SK-N-SH treated with all-trans-retinoic acid at 6 μM for 48 hours (cell line): Measurements from ENCODE around the gene NPAS2.

Experiments used
- ATAC-seq: fragments of 200-7000 bp; cut with Tn5 transposase; 3 replicates; pipeline ENCODE4 v1.9.1; 2020; ENCODE audit warnings: mild to moderate bottlenecking, moderate library complexity
- ARNTL ChIP-seq: fragments of 450-650 bp; formaldehyde crosslinking; IDR thresholded peaks from 2 replicates; pipeline ENCODE4 v1.5.0; 2020; ENCODE audit warnings: low read depth, mild to moderate bottlenecking, moderate library complexity, borderline replicate concordance
- BACH2 ChIP-seq: fragments of 250-450 bp; sonication (Bioruptor Pico); IDR thresholded peaks from 2 replicates; pipeline ENCODE4 v1.9.0; 2021; ENCODE audit warnings: mild to moderate bottlenecking, borderline replicate concordance
- CSDC2 ChIP-seq: fragments of 250-450 bp; sonication (Bioruptor Pico); IDR thresholded peaks from 2 replicates; pipeline ENCODE4 v1.5.0; 2020; ENCODE audit warnings: mild to moderate bottlenecking, moderate library complexity
- ESRRG ChIP-seq: fragments of 250-450 bp; sonication (Bioruptor Pico); IDR thresholded peaks from 2 replicates; pipeline ENCODE4 v1.6.1; 2021; ENCODE audit warnings: mild to moderate bottlenecking
- GLIS3 ChIP-seq: fragments of 250-450 bp; sonication (Bioruptor Pico); IDR thresholded peaks from 2 replicates; pipeline ENCODE4 v1.5.0; 2020; ENCODE audit warnings: mild to moderate bottlenecking, moderate library complexity
- ISL1 ChIP-seq: fragments of 250-450 bp; sonication (Bioruptor Pico); IDR thresholded peaks from 2 replicates; pipeline ENCODE4 v2.1.2; 2022; ENCODE audit warnings: mild to moderate bottlenecking, moderate library complexity
- OSR1 ChIP-seq: fragments of 250-450 bp; sonication (Bioruptor Pico); IDR thresholded peaks from 2 replicates; pipeline ENCODE4 v1.8.0; 2022; ENCODE audit warnings: moderate library complexity, mild to moderate bottlenecking, inconsistent platforms
- PPARA ChIP-seq: fragments of 250-450 bp; sonication (Bioruptor Pico); IDR thresholded peaks from 2 replicates; pipeline ENCODE4 v1.5.0; 2020; ENCODE audit warnings: mild to moderate bottlenecking, borderline replicate concordance
- RARB ChIP-seq: fragments of 250-450 bp; sonication (Bioruptor Pico); IDR thresholded peaks from 2 replicates; pipeline ENCODE4 v1.8.0; 2021; ENCODE audit warnings: mild to moderate bottlenecking, moderate library complexity
- SNAI2 ChIP-seq: fragments of 250-450 bp; sonication (Bioruptor Pico); IDR thresholded peaks from 2 replicates; pipeline ENCODE4 v1.5.0; 2020; ENCODE audit warnings: mild to moderate bottlenecking, moderate library complexity
- TCF4 ChIP-seq: fragments of 250-450 bp; sonication (Bioruptor Pico); IDR thresholded peaks from 2 replicates; pipeline ENCODE4 v1.8.0; 2021; ENCODE audit warnings: mild to moderate bottlenecking, moderate library complexity, borderline replicate concordance
- TOX ChIP-seq: fragments of 250-450 bp; sonication (Bioruptor Pico); IDR thresholded peaks from 2 replicates; pipeline ENCODE4 v1.8.0; 2021; ENCODE audit warnings: mild to moderate bottlenecking, moderate library complexity, borderline replicate concordance
- ZFP3 ChIP-seq: fragments of 250-450 bp; sonication (Bioruptor Pico); IDR thresholded peaks from 2 replicates; pipeline ENCODE4 v1.5.0; 2020; ENCODE audit warnings: mild to moderate bottlenecking, moderate library complexity
- ZFP30 ChIP-seq: fragments of 450-650 bp; formaldehyde crosslinking; IDR thresholded peaks from 2 replicates; pipeline ENCODE4 v1.5.0; 2022; ENCODE audit warnings: mild to moderate bottlenecking, moderate library complexity
- ZNF565 ChIP-seq: fragments of 450-650 bp; formaldehyde crosslinking; conservative IDR thresholded peaks from 2 replicates; pipeline ENCODE4 v1.5.0; 2020; ENCODE audit warnings: low read depth, mild to moderate bottlenecking, moderate library complexity
- ZNF70 ChIP-seq: fragments of 450-650 bp; formaldehyde crosslinking; IDR thresholded peaks from 2 replicates; pipeline ENCODE4 v1.5.0; 2020; ENCODE audit warnings: mild to moderate bottlenecking, moderate library complexity
- ZNF8 ChIP-seq: fragments of 450-650 bp; formaldehyde crosslinking; IDR thresholded peaks from 2 replicates; pipeline ENCODE4 v1.5.0; 2020; ENCODE audit warnings: mild to moderate bottlenecking, moderate library complexity
- TF ChIP-seq, protein P1 (sequence below): fragments of 250-450 bp; sonication (Bioruptor Pico); IDR thresholded peaks from 2 replicates; pipeline ENCODE4 v1.8.0; 2021; ENCODE audit warnings: low read depth, mild to moderate bottlenecking, moderate library complexity, borderline replicate concordance
- TF ChIP-seq, protein P2 (sequence below): fragments of 250-450 bp; sonication (Bioruptor Pico); IDR thresholded peaks from 2 replicates; pipeline ENCODE4 v1.5.1; 2021; ENCODE audit warnings: mild to moderate bottlenecking, moderate library complexity
- TF ChIP-seq, protein P3 (sequence below): fragments of 250-450 bp; sonication (Bioruptor Pico); IDR thresholded peaks from 2 replicates; pipeline ENCODE4 v1.8.0; 2020; ENCODE audit warnings: mild to moderate bottlenecking, moderate library complexity, borderline replicate concordance
- TF ChIP-seq, protein P4 (sequence below): fragments of 250-450 bp; sonication (Bioruptor Pico); IDR thresholded peaks from 2 replicates; pipeline ENCODE4 v1.5.1; 2020; ENCODE audit warnings: low read depth, mild to moderate bottlenecking, moderate library complexity

The NPAS2 gene

DNA sequence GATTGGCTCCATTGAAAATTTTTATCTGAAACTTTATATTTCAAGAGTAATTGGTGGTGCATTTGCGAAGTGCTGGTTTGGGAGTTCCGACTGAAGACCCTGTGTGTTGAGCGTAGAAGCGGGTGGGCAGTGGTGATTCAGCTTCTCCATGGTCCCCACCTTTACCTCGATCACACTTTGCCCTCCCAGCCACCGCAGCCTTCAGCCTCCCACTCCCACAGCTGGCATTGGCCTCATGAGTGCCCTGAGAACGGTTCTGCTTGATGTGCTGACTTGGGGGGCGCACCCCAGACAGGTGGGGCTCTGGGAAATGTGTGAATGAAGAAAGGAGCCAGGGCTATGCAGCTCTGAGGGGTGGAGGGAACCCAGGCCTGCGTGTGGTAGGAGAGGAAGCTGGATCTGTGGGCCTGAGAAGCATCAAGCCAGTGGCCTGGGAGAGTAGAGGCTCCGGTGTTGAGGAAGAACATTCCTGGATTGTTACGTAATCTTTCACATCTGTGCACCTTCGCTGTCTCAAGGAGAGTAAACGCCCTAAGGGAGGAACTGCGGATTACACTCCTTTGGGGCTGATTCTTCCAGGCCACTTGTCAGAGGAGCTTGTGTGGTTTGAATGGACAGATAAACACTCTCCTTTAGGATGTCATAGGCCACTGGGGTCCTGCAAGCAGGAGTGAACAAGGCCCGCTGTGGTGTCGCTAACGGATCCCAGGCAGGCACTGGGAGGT lies 83.8 kb downstream of the NPAS2 start:
- ATAC-seq: peak; percentile 19; the same call in 2 of the 3 replicates
- no peak for TF ChIP-seq ZNF70 (CRISPR knock-in tag)
- TF ChIP-seq, protein P1, sequence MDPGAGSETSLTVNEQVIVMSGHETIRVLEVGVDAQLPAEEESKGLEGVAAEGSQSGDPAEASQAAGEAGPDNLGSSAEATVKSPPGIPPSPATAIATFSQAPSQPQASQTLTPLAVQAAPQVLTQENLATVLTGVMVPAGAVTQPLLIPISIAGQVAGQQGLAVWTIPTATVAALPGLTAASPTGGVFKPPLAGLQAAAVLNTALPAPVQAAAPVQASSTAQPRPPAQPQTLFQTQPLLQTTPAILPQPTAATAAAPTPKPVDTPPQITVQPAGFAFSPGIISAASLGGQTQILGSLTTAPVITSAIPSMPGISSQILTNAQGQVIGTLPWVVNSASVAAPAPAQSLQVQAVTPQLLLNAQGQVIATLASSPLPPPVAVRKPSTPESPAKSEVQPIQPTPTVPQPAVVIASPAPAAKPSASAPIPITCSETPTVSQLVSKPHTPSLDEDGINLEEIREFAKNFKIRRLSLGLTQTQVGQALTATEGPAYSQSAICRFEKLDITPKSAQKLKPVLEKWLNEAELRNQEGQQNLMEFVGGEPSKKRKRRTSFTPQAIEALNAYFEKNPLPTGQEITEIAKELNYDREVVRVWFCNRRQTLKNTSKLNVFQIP (CRISPR knock-in tag): no peak
- TF ChIP-seq TCF4 (CRISPR knock-in tag): no peak
- no peak for TF ChIP-seq ZNF565 (CRISPR knock-in tag)
- TF ChIP-seq, protein P2, sequence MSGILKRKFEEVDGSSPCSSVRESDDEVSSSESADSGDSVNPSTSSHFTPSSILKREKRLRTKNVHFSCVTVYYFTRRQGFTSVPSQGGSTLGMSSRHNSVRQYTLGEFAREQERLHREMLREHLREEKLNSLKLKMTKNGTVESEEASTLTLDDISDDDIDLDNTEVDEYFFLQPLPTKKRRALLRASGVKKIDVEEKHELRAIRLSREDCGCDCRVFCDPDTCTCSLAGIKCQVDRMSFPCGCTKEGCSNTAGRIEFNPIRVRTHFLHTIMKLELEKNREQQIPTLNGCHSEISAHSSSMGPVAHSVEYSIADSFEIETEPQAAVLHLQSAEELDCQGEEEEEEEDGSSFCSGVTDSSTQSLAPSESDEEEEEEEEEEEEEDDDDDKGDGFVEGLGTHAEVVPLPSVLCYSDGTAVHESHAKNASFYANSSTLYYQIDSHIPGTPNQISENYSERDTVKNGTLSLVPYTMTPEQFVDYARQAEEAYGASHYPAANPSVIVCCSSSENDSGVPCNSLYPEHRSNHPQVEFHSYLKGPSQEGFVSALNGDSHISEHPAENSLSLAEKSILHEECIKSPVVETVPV (CRISPR knock-in tag): no peak

DNA sequence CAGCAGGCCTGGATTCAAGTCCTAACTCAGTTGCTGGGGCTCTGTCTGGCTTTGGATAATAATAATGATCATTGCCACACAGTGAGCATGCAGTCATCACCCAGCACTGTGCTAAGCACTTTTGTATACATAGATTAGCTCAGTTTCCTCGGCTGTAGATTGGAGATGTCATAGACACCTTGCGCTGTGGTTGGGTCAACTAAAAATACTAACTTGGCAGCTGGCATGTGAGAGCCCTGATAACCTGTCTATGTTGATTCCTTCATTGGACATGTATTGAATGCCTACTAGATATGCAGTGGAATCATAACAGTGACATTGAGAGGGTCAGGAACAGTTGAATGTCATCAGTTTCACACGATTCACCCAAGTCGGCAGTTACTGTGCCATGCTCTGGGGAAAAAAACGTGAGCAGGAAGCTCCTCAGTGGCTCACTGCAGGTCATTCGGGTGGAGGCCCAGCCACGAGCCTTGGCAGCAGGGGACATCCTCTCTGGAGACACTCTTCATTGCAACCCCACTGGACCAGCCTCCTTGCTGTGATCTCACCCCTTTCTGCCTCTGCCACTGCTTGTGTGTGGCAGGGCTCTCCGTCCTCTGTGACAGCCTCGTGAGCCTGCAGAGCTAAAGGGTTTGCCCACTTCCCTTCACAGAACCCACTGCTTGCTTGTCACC lies 85.3 kb downstream of the NPAS2 start:
- TF ChIP-seq ARNTL (CRISPR knock-in tag) (no peak), ZNF8 (no peak), GLIS3 (no peak), ZNF565 (CRISPR knock-in tag) (no peak), ZNF70 (CRISPR knock-in tag) (no peak), RARB (CRISPR knock-in tag) (no peak), ZFP30 (CRISPR knock-in tag) (no peak), ESRRG (CRISPR knock-in tag) (no peak), BACH2 (no peak), CSDC2 (CRISPR knock-in tag) (no peak), OSR1 (CRISPR knock-in tag) (no peak), ISL1 (CRISPR knock-in tag) (no peak), ZFP3 (CRISPR knock-in tag) (no peak), TCF4 (CRISPR knock-in tag) (no peak), SNAI2 (CRISPR knock-in tag) (no peak)
- TF ChIP-seq, protein P2 (CRISPR knock-in tag): no peak
- TF ChIP-seq, protein P3, sequence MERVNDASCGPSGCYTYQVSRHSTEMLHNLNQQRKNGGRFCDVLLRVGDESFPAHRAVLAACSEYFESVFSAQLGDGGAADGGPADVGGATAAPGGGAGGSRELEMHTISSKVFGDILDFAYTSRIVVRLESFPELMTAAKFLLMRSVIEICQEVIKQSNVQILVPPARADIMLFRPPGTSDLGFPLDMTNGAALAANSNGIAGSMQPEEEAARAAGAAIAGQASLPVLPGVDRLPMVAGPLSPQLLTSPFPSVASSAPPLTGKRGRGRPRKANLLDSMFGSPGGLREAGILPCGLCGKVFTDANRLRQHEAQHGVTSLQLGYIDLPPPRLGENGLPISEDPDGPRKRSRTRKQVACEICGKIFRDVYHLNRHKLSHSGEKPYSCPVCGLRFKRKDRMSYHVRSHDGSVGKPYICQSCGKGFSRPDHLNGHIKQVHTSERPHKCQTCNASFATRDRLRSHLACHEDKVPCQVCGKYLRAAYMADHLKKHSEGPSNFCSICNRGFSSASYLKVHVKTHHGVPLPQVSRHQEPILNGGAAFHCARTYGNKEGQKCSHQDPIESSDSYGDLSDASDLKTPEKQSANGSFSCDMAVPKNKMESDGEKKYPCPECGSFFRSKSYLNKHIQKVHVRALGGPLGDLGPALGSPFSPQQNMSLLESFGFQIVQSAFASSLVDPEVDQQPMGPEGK: no peak
- TF ChIP-seq, protein P1 (CRISPR knock-in tag): no peak
- TF ChIP-seq, all 23 proteins: peak for 0
- no peak for ATAC-seq

DNA sequence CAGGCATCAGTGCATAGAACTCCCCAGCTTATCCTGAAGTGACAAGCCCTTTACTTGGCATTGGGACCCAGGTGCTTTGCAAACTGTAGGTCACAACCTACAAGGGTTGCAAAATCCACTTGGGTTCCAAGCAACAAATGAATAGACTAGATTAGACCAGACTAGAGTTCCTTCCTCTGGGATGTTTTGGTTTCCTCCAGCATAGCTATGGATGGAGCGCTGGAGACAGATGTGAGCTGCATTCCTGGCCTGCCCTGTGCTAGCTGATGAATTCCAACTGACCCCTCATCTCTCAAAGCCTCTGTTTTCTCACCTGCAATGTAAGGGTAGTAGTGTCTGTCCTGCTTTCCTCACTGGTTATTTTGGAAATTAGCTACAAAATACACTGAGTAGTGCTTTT lies 86.2 kb downstream of the NPAS2 start:
- no peak for ATAC-seq
- no peak for TF ChIP-seq ARNTL (CRISPR knock-in tag)
- TF ChIP-seq, protein P3: no peak
- no peak for TF ChIP-seq GLIS3
- no peak for TF ChIP-seq PPARA (CRISPR knock-in tag)
- no peak for TF ChIP-seq TOX (CRISPR knock-in tag)
- no peak for TF ChIP-seq ZFP3 (CRISPR knock-in tag)
- no peak for TF ChIP-seq ISL1 (CRISPR knock-in tag)
- TF ChIP-seq, protein P4, sequence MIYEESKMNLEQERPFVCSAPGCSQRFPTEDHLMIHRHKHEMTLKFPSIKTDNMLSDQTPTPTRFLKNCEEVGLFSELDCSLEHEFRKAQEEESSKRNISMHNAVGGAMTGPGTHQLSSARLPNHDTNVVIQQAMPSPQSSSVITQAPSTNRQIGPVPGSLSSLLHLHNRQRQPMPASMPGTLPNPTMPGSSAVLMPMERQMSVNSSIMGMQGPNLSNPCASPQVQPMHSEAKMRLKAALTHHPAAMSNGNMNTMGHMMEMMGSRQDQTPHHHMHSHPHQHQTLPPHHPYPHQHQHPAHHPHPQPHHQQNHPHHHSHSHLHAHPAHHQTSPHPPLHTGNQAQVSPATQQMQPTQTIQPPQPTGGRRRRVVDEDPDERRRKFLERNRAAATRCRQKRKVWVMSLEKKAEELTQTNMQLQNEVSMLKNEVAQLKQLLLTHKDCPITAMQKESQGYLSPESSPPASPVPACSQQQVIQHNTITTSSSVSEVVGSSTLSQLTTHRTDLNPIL: no peak
- TF ChIP-seq BACH2: no peak
- no peak for TF ChIP-seq ESRRG (CRISPR knock-in tag)
- no peak for TF ChIP-seq TCF4 (CRISPR knock-in tag)
- no peak for TF ChIP-seq ZNF565 (CRISPR knock-in tag)
- TF ChIP-seq ZFP30 (CRISPR knock-in tag): no peak
